HG03196 (cell line): Measurements from ENCODE around the gene NABP2.

Experiments used
- ATAC-seq: cut with Tn5 transposase; IDR thresholded peaks from one replicate; pipeline ENCODE4 v1.9.1; 2021; ENCODE audit not compliant: unreplicated experiment

Gene NABP2

DNA sequence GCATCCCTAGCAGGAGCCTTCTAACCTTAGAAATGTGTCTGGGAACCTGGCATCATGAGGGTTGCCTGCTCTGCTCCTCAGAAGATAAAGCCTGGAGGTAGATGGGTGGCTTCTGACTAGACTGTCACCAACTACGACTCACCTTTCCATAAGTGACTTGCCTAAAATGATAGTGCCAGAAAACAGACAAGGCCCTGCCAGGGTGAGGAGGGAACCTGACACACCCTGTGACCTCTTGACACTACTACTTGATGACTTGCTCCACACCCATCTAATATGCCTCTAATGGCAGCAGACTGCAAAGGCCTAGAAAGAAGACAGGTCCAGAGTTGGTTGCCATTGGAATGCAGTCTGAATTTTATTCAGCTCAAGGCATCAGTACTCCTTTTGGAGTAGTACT lies 11.8 kb upstream of the NABP2 start:
- ATAC-seq, result no peak

DNA sequence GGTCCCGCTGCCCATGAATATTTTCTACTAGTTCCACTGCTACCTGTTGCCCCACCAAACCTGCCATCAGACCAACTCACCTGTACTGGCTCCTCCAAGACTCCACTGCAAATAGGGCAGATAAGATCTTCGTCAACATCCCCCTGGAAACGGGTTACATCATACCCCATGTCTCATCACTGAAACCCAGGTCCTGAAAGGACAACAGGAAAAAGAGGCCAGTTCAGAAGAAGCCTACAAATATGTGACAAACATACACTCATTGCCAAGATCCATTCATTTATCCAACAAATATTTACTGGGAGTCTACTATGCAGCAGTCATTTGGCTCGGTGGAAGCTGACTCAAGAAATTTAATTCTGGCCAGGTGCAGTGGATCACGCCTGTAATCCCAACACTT lies 10.3 kb upstream of the NABP2 start:
- ATAC-seq, result no peak

DNA sequence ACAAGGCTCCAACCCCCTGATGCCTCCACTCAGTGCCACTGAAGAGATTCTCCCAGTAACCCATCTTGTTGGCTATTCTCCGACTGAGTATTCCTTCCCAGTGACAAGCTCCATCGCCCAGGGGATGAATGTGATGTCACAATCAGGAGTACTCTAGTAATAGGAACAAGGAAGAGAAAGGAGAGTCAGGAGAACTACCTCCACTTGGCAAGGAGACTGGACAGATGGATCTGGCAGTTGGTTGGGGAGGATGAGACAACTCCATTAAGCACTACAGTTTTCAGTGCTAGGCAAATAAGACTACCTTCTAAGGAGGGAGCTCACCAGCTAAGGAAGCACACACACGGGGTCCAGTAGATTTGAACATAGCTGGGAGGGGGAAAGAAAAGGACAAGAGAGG lies 7.7 kb upstream of the NABP2 start:
- ATAC-seq, result no peak

DNA sequence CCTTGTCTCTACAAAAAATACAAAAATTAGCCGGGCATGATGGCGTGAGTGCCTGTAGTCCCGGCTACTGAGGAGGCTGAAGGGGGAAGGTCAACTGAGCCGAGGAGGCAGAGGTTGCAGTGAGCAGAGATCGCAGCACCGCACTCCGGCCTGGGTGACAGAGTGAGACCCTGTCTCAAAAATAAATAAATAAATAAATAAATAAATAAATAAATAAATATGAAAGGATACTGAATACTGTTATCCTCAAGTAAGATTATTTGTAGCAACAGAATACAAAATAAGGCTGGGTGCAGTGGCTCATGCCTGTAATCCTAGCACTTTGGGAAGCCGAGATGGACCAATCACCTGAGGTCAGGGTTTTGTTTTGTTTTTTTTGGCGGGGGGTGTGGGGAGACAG lies 4.3 kb upstream of the NABP2 start:
- no peak for ATAC-seq

DNA sequence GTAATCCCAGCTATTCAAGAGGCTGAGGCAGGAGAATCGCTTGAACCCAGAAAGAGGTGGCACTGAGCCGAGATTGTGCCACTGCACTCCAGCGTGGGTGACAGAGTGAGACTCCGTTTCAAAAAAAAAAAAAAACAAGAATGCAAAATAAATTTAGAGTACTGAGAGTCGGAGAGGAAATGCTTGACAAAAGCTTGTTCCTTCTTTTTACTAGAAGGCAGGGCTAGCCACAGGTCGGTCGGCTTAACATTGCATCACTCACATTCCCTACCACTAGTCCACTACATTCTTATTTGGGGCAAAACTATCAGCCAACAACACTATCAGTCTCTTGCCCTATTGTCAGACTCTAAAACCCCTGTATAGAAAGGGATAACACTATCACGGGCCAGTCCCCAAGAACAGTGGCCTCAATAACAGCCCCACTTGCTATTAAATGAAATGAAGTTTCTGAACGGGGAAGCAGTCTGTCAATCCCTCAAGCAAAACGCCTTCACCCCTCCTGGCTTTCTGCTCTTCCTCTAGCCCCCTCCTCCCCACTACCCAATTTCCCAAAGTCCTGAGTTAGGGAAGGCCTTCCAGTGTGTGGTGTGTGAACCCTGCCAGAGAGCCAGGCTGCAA lies 3.4 kb upstream of the NABP2 start:
- ATAC-seq, result no peak

DNA sequence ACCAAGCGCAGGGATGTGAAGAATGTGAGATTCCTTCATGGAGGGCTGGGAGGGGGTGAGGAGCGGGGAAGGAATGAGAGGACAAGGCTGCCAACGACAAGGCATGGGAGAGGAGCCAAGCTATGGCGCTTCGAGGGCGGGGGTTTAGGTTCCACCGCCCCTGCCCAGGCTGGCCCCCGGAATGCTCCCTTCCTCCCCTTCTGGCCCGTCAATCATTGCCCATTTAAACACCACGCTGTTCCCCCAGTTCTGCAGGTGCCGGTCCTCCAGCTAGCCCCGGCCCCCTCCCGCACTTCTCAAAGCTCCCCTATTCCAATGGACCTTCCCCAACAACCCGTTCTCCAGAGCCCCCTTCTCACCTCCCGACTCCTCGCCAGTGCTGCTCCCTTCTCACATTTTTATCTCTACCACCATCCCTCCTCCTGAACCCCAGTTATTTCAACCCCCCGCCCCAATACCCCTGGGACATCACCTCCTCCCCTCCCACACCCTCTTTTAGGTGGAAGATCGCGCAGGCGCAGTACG lies 2.8 kb upstream of the NABP2 start:
- no peak for ATAC-seq

DNA sequence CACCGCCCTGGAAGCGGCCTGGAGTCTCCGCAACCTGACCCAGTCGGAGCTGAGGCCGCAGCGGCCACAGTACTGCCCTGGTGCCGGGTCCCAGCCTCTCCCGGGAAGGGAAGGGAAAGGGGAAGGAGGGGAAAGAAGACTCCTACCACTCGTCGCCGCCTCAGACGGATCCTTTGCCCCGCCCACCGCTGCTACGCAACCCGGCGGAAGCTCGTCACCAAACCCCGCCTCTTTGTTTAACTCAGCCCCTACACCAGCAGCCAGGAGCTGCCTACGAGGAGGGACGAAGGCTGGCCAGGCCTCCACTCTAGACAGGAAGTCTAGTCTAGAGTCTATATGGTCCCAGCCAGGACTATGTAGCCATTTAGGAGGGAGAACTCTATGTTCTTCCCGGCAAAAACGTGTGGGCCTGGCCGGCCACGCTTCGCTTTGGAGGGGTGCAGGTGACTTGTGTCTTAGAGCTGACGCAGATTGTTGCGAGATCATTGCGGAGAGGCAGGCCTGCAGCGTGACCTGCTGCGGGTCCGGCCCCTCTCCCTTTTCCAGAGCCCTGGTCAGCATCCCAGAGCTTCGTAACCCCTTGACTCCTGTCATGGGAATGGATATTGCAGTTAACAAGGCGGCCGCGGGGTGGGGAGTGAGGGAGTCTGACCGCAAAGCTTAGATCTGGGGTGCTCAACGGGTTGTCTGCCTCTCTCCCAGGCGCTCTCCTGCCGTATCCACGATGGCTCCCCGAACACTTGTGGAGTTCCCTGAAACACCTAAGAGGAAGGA lies 2.2 kb upstream of the NABP2 start, which contains the start of gene RNF41:
Gene RNF41 (minus strand): TSS at position 166 of the 774 bp plus-strand sequence. CDS start 7,875 bp downstream, outside the sequence.
- ATAC-seq, result peak; percentile 76

DNA sequence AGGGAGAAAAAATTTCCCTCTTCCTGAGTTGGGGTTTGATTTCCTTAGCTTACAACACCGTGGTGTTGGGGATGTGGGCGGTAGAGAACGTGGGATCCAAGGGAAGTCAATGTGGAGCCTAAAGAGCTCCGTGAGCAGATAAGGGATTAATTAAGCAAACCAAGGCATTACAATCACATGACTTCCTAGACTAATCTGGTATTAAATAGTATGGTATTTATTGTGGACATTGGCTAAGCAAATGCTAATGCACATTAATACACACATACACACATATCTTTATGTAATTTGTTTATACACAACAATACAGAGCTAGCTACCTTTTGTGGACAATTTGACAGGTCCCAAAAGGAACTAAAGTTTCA lies 1.6 kb upstream of the NABP2 start:
- no peak for ATAC-seq

DNA sequence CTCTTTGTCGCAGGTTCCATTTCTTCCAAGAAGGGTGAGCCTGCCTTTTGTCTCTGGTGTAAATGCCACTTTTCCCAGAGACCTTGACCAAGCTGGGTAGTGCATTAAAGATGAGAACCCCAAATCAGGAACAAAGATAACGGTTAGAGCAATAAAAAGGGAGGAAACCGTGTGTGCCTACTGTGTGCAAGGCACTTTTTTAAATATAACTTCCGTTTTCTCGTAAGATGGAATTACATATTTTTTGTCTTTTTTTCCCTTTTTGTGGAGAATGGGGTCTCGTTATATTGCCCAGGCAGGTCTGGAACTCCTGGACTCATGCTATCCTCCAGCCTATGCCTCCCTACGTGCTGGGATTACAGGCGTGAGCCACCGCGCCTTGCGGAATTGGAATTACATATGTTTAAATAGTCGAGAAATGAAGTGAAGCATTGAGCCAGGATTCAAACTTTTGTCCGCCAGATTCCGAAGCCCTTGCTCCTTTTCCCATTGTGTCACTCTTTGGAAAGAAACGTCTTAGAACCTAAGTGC lies 506 bp upstream of the NABP2 start:
- ATAC-seq, result no peak

DNA sequence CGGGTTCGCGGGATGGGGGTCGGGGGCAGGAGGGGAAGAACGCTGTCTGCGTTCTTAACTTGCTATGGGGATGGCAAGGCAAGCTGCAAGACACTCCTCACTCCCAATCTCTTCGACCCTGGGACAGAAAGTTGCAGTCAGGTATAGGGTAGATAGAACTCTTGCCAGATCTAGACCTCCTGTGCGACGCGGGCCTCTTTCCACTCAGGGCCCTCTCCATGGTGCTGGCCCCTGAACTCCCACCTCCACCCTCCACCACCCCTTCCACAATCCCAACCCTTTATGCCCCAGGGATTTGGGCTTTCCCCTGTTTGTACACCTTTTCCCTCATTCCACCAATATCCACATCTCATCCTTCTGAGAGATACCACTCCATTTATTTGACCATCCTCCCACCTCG lies 812 bp downstream of the NABP2 start:
- ATAC-seq, result no peak

DNA sequence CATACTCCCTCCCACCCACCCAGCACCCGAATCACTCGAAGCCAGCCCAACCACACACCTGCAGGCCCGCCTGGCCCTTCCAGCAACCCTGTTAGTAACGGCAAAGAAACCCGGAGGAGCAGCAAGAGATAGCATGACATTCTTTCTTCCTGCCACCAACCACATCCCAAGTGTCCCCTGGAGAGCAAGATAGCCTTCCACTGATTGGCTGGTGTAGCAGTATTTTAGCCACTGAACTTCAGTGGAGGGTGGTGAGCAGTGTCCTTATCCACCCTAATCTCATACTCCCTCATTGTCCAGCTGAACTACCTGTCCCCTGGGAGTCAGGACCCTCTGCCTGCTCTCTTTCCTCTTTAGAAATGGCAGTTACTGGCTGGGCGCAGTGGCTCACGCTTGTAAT lies 4.9 kb downstream of the NABP2 start:
- no peak for ATAC-seq

DNA sequence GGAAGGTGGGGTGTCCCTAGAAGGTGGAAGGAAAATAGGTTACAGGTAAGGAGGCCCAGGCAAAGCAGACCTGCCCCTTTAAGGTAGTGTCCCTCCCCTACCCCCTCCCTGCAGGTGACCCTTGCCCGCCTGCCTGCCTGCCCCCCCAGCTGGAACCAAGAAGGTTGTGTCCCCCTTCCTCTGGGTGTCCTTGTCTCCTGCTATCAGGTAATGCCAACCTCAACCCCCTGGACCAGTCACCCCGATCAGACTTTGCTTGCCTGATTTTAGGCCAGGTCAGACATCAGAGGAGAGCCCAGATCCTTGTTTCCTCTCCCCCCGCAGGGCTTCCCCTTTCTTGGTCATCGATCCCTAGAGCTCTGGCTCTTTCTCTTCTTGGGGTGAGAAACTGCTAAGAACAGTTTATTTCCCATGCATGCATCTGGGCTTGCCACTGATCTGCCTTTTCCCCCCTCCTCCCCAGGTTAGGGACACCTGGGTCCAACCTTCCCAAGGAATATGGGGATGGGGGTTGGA lies 5.8 kb downstream of the NABP2 start, which contains the start of gene SLC39A5:
Gene SLC39A5 (plus strand): TSS at position 136 of the 516 bp plus-strand sequence. CDS start 1,224 bp downstream, outside the sequence.
- ATAC-seq, result no peak

DNA sequence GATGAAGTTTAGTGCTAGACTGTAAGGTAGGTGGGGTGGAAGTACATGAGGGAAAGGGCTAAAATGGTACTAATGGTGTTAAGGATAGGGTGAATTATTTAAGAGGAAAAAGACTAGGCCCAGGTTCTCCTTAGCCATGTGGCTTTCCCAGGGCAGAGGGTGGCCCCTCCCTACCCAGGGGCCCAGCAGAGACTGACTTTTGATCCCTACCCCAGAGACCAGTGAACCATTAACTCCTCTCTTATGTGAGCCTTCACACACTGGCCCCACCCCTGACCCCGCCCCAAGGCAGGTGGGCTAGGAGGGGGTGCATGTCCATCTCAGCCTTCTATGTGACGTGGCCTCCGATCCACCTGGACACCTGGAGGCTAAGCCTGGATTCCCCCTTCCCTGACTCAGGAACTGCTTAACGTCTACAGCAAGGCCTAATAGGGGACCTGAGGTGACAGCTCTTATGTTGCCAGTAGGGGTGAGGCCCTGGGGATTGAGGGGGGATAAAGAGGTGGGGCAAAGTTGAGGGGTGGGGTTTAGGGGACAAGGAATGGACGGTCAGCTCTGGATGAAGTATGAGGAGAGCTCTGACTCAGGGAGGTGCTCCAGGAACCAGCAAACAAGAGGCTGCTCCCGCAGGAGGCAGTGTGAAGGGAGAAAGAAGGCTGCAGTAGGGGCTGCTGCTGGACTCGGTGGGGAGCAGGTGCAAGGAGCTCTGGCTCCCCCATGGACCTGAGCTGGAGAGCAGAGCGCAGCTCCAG lies 6.5 kb downstream of the NABP2 start:
- ATAC-seq, result no peak

DNA sequence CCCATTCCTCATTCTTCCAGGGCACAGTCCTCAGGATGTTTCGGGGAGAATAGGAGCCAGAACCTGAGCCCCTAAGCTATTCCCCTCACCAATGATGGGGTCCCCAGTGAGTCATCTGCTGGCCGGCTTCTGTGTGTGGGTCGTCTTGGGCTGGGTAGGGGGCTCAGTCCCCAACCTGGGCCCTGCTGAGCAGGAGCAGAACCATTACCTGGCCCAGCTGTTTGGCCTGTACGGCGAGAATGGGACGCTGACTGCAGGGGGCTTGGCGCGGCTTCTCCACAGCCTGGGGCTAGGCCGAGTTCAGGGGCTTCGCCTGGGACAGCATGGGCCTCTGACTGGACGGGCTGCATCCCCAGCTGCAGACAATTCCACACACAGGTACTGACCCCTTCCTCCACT lies 7.0 kb downstream of the NABP2 start:
- no peak for ATAC-seq

DNA sequence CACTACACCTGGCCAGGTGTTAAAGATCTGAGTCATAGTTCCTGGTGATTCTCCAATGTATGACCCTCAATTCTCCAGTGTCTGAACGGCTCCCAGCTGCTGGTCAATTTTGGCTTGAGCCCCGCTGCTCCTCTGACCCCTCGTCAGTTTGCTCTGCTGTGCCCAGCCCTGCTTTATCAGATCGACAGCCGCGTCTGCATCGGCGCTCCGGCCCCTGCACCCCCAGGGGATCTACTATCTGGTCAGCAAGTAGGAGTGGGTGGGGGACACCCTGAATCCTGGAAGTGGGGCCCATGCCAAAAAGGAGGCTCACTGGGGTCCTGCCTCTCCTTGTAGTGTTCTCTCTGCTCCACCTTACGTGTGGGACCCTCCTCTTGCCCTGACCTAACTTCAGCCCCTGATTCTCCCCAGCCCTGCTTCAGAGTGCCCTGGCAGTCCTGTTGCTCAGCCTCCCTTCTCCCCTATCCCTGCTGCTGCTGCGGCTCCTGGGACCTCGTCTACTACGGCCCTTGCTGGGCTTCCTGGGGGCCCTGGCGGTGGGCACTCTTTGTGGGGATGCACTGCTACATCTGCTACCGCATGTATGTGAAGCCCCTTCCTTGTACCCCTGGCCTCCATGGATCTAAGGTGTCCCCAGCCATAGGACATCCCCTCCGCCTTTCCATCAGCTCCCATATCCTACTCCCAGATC lies 10.7 kb downstream of the NABP2 start:
- no peak for ATAC-seq

DNA sequence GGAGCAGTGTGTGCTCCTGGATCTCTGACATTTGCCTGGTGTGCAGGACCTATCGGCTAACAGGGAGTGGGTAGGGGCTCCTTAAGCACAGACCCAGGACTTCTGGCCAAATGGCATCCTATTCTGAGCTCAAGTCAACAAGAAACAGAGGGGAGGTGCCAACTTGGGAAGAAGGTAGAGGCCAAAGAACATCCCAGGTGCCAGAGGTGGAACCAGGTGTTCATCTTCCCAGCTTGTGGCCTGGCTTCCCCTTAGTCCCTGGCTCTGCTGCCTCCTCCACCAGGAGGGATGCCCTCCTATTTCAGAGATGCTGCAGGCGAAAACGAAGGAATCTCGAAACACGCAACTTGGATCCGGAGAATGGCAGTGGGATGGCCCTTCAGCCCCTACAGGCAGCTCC lies 11.9 kb downstream of the NABP2 start:
- no peak for ATAC-seq

DNA sequence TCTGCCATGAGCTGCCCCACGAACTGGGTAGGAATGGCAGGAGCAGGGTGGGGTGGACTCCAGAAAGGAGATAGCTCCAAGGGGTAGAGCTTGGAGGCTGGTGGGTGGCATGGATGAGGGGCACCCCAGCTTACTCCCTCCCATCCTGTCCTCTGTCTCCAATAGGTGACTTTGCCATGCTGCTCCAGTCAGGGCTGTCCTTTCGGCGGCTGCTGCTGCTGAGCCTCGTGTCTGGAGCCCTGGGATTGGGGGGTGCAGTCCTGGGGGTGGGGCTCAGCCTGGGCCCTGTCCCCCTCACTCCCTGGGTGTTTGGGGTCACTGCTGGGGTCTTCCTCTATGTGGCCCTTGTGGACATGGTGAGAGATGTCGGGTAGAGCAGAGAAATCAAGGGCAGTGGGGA lies 12.8 kb downstream of the NABP2 start:
- no peak for ATAC-seq

DNA sequence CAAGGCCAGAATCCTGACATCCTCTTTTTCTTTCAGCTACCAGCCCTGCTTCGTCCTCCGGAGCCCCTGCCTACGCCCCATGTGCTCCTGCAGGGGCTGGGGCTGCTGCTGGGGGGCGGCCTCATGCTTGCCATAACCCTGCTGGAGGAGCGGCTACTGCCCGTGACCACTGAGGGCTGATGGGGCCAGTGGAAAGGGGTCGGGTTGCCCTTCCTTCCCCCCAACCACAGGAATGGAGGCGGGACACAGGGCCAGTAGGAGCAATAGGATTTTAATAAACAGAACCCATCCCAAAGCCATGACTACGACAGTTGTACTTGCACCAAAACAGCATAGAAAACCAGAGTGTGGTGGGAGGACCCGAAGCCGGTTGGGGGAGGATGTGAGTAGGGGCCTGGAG lies 13.4 kb downstream of the NABP2 start:
- ATAC-seq, result no peak

DNA sequence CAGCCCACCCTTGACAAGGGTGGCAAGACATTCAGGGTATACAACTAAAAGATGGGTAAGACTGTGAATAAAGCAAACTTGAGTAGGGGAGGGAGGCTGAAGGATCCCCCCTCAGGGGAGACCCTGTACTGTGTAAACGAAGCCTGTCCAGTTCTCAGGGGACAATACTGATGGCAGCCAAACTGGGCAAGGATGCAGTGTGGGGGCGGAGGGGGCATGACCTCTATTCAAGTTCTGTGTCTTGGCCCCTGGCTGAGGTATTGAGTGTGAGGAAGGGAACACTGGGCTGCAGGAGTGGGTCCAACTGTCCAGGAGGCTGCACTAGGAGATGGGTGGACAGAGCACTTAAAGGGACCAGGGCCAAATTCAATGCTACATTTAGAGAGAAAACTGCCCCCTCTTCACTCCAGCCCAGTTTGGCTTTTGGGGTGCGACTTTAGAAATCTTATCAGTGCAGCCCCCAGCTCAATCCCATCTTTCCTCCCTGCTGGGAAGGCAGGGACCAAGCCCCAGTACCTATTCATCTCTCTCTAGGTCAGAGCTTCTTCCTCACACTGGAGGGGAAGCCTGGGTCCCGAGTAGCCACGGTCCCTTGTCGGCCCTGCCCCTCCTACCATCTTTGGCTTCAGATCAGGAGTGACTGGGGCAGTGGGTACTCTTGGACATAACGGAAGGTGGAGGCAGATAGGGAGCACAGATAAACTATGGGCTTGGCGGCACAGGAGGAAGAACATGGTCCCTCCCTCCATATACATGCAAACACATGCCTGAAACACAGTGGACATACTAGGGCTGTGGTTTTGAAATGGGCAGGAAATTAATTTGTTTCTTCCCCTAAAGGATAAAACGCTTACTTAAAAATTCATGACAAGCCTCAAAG lies 17.5 kb downstream of the NABP2 start:
- no peak for ATAC-seq

DNA sequence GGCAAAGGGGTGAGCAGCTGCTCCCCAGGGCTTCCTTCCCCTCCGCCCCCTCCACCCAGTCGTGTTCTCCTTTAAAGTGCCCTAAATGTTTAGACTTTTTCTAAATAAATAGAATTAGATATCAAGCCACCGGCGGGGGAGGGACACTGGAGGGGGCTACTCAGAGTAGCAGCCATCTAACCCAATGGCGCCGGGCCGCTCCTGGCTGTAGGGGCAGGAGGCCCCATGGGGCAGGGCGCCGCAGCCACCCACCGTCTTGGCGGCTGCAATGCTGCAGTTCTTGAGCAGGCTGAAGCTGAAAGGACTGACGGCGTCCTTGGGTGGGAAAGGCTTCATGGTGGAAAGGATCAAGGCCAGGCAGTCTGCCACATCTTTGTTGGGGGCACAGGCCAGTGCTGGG lies 18.8 kb downstream of the NABP2 start:
- no peak for ATAC-seq
